Neural progenitor cell (in vitro differentiated cells): Measurements from ENCODE around the gene OSCP1.

Experiments
- CTCF ChIP-seq: fragments of 200-600 bp; sonication (generic); IDR thresholded peaks from 2 replicates; pipeline ENCODE4 v1.5.1; 2017; ENCODE audit warnings: antibody characterized with exemption, mild to moderate bottlenecking
- EZH2 ChIP-seq: fragments of 200-600 bp; sonication (generic); IDR thresholded peaks from 2 replicates; pipeline ENCODE4 v1.6.1; 2017; ENCODE audit warnings: antibody characterized with exemption, mild to moderate bottlenecking, moderate library complexity

DNA sequence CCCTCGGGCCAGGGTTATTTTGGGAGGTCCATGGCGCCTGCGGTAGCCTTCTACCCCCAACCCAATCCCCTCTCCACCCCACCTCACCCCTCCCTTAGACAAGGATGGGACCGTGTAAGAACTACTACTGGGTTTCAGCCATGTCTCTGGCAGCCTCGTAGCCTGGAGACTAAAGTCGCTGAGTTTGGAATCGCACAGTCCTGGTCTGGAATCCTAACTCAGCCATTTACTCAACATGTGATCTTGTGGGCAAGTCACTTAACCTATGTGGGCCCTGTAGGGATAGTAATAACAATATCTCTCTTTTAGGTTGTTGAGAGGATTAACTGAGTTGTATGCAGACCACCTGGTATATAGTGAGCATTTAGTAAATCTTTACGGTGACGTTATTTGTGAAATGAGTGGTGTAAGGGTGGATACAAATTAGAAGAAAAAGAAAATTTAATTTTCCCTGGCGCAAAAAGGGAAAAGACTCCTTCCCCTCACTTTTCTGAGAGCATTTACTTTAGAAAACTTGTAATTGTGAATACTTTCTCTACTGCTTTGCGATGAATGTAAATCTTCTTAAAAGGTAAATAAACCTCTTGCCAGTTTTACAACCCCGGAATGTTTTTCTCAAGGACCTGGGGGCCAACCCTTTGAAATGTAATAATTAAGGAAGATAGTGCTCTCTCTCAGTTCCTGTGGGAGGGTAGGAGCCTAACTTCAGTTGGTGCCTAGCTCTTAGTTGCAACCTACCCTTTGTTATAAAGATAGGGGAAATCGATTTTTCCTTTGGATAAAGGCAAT is 14.5 kb upstream of the OSCP1 start:
- TF ChIP-seq CTCF (no peak), EZH2 (no peak)
